HG02610 (cell line): ENCODE measurements around the gene DDIT4.
"Not testable (repeated sequence)": the region's sequence is repeated elsewhere in the genome, so short reads cannot be mapped to it uniquely, and the experiment has no call there.

Experiments used
- ATAC-seq: cut with Tn5 transposase; IDR thresholded peaks from one replicate; pipeline ENCODE4 v1.9.1; 2021; ENCODE audit warnings: mild to moderate bottlenecking, moderate library complexity; ENCODE audit not compliant: unreplicated experiment

The DDIT4 gene, protein sequence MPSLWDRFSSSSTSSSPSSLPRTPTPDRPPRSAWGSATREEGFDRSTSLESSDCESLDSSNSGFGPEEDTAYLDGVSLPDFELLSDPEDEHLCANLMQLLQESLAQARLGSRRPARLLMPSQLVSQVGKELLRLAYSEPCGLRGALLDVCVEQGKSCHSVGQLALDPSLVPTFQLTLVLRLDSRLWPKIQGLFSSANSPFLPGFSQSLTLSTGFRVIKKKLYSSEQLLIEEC

GRCh38 chr10:72273410-72274212, at the start of gene DDIT4:
Gene DDIT4, plus strand, starts transcription at chr10:72273924. Its CDS starts 293 bp downstream, at chr10:72274217.
- ATAC-seq, result peak; percentile 87

- ATAC-seq, result not testable (repeated sequence)
These were observed 49.5 kb upstream of the DDIT4 start for GRCh38 chr10:72224191-72224590.

DNA sequence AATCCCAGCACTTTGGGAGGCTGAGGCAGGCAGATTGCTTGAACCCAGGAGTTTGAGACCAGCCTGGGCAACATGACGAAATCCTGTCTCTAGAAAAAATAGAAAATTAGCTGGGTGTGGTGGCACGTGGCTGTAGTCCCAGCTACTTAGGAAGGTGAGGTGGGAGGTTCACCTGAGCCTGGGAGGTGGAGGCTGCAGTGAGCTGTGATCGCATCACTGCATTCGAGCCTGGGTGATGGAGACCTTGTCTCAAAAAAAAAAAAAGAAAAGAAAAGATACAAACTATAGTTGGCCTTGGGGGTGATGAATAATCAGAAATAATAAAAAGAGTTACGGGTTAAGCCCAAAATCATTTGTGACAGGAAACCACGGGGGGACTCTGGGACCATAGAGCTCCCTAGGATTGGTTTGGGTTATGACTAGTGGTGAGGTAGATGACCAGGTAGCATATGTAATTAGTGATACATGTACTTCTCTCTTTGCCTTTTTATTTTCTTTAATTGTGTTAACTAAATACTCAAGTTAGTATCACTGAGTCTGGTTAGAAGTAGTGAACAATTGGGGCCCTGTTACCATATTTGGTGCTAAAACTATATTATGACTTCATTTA, 47.2 kb upstream of the DDIT4 start:
- ATAC-seq, result no peak

- ATAC-seq, result no peak
These were observed 45.9 kb upstream of the DDIT4 start for GRCh38 chr10:72227826-72228225.

GRCh38 chr10:72228318-72228751, 45.4 kb upstream of the DDIT4 start:
- ATAC-seq, result no peak

- no peak for ATAC-seq
These were observed 44.2 kb upstream of the DDIT4 start for GRCh38 chr10:72229261-72230251.

DNA sequence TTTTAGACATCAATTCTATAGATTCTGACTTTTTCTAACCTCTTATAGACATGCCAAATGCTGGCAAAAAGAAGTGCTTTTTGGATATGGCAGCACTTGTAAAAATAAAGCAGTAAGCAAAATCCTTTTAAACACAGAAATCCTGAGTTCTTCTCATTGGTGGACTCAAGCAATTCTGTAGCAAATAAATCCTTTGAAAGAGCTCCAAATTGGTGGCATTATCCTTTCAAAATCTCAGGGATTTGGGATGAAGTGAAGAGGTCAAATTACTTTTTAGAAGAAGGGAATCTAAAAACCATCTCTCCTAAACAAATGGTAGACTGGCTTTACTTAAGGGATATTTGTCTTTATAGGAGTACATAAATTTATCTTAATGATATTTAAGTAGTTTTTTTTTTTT, 40.1 kb upstream of the DDIT4 start:
- ATAC-seq, result no peak

DNA sequence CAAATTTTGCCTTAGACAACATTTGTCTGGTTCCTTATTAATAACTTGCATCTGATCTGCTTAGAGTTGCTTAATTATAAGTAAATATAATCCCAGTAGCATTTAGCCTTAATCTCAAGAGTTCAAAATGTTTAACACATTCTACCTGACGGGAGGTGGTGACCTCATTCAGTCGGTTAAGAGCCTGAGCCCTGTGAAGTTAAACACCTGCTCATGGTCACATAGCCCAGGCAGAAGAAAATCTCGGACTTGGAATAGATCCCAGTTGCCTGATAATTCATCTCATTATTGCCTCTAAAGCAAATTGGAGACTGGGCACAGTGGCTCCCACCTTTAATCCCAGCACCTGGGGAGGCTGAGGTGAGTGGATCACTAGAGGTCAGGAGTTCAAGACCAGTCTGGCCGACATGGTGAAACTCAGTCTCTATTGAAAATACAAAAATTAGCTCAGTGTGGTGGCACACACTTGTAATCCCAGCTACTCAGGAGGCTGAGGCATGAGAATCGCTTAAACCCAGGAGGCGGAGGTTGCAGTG, 39.1 kb upstream of the DDIT4 start:
- ATAC-seq, result no peak

GRCh38 chr10:72235544-72236279, 38.0 kb upstream of the DDIT4 start:
- ATAC-seq, result no peak

- ATAC-seq, result no peak
These were observed 35.1 kb upstream of the DDIT4 start for GRCh38 chr10:72238392-72239175.

- ATAC-seq, result no peak
These were observed 34.3 kb upstream of the DDIT4 start for GRCh38 chr10:72239409-72239808.

DNA sequence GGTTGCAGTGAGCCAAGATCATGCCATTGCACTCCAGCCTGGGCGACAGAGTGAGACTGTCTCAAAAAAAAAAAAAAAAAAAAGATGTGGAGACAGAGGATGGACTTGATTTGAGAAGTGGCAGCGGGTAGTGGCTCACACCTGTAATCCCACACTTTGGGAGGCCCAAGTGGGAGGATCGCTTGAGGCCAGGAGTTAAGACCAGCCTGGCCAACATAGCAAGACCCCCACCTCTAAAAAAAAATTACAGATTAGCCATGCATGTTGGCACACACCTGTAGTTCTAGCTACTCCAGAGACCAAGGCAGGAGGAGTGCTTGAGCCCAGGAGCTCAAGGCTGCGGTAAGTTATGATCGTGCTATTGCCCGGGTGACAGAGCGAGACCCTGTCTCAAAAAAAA, 33.4 kb upstream of the DDIT4 start:
- ATAC-seq, result no peak

DNA sequence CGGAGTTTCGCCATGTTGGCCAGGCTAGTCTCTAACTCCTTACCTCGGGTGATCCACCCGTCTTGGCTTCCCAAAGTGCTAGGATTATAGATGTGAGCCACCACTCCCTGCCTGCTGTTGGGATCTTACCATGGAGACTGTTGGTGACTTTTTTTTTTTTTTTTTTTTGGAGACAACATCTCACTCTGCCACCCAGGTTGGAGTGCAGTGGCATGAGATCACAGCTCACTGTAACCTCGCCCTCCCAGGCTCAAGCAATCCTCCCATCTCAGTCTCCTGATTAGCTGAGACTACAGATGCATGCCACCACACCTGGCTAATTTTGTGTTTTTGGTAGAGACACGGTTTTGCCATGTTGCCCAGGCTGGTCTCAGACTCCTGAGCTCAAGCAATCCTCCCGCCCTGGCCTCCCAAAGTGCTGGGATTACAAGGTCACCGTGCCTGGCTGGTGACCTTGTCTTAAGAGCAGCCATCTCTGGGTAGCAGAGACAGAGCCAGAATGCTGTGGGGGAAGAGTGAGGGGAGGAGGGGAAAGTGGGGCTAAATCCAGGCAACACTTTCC, 32.0 kb upstream of the DDIT4 start:
- ATAC-seq, result no peak

DNA sequence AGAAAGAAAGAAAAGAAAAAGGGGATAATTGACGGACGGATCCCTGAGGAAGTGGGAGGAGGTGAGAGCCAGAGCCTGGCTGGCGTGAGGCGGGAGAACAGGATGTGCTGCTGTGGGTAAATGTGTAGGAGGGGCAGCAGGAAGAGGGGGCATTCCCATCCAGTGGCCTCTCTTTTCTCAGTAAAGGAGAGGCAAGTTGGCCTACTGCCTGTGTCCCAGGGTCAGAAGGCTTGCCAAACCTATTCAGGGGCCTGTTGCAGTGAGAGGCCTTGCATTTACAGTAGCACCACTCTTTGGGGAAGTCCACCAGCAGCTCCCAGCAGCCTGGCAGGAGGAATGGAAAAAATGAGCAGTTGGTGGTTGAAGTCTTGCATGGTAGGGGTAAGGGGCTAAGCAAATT, 31.0 kb upstream of the DDIT4 start:
- no peak for ATAC-seq

- ATAC-seq, result no peak
These were observed 29.8 kb upstream of the DDIT4 start for GRCh38 chr10:72243822-72244437.

- no peak for ATAC-seq
These were observed 29.1 kb upstream of the DDIT4 start for GRCh38 chr10:72244573-72245038.

DNA sequence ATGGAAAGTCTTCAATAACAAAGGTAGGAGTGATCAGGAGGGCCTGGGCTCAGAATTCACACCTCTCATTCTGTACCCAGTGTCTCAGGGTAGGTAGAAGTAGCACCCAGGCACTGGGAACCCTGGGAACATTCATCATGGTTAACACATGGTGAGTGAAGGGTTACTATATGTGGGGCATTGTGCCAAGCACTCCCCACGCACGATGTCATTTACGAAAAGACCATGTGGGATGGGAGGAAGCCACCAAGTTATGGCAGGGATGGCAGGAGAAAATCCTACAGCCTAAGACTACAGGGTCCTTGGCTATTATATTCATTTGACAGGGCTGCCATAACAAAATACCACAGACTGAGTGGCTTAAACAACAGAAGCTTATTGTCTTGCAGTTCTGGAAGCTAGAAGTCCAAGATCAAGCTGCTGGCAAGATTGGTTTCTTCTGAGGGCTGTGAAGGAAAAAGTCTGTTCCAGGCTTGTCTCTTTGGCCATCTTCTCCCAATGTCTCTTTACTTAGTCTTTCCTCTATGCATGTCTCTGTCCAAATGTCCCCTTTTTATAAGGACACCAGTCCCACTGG, 27.7 kb upstream of the DDIT4 start:
- no peak for ATAC-seq
